HEK293T (cell line): ENCODE measurements around the gene SLC35A3.

Experiments
- BHLHE40 ChIP-seq: fragments of 450-650 bp; IDR thresholded peaks from 2 replicates; pipeline ENCODE4 v1.6.1; 2016; ENCODE audit warnings: mild to moderate bottlenecking, moderate library complexity, borderline replicate concordance
- CTBP1 ChIP-seq: fragments of 450-650 bp; IDR thresholded peaks from 2 replicates; pipeline ENCODE4 v1.6.1; 2016; ENCODE audit warnings: borderline replicate concordance
- FOXK2 ChIP-seq: fragments of 450-650 bp; IDR thresholded peaks from 2 replicates; pipeline ENCODE4 v1.6.1; 2016; ENCODE audit warnings: mild to moderate bottlenecking
- PKNOX1 ChIP-seq: fragments of 450-650 bp; IDR thresholded peaks from 2 replicates; pipeline ENCODE4 v1.6.1; 2016
- SP1 ChIP-seq: fragments of 450-650 bp; IDR thresholded peaks from 2 replicates; pipeline ENCODE4 v1.6.1; 2017
- TARDBP ChIP-seq: fragments of 450-650 bp; IDR thresholded peaks from 2 replicates; pipeline ENCODE4 v1.6.1; 2016
- ZNF384 ChIP-seq: fragments of 450-650 bp; IDR thresholded peaks from 2 replicates; pipeline ENCODE4 v1.6.1; 2016

GRCh38 chr1:100051401-100051800 is 81.6 kb downstream of the SLC35A3 start:
- TF ChIP-seq CTBP1 = no peak
- no peak for TF ChIP-seq TARDBP
- no peak for TF ChIP-seq ZNF384
- TF ChIP-seq SP1 = no peak
- no peak for TF ChIP-seq PKNOX1
- TF ChIP-seq FOXK2 = no peak
- TF ChIP-seq BHLHE40 = no peak
